NB4 (cell line): ENCODE measurements around the gene HS6ST2.

ENCODE experiments used
- POLR2A ChIP-seq: IDR thresholded peaks from 2 replicates; pipeline ENCODE4 v1.6.1; 2011; ENCODE audit warnings: mild to moderate bottlenecking; ENCODE audit not compliant: insufficient read length; ENCODE audit errors: extremely low read depth
- TF ChIP-seq, protein P1 (sequence below): IDR thresholded peaks from one replicate; pipeline ENCODE4 v1.5.1; 2012; ENCODE audit warnings: low read depth, low read length
- TF ChIP-seq, protein P2 (sequence below): IDR thresholded peaks from 2 replicates; pipeline ENCODE4 v1.6.1; 2011; ENCODE audit warnings: low read depth, low read length

DNA sequence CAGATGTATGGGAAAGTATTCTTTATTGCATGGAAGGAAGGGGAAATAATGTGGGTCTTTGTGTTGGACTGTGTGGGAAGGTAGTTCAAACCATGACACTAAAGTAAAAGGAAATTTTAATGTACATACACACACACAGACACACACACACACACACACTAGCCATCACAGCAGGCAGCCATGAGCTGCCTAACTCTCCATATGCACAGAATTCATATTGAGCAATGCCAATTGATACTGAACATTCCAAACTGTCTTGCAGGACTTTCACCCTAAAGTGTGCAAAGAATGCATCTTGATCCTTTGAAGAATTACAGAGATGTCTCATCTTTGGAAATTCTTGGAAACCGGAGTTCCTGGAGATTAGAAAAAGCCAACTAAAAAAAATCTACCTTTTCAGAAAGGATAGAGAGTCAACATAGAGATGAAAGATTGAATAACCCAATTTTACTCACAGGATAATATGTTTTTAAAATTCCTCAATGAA is 349.0 kb downstream of the HS6ST2 start:
- TF ChIP-seq, protein P1, sequence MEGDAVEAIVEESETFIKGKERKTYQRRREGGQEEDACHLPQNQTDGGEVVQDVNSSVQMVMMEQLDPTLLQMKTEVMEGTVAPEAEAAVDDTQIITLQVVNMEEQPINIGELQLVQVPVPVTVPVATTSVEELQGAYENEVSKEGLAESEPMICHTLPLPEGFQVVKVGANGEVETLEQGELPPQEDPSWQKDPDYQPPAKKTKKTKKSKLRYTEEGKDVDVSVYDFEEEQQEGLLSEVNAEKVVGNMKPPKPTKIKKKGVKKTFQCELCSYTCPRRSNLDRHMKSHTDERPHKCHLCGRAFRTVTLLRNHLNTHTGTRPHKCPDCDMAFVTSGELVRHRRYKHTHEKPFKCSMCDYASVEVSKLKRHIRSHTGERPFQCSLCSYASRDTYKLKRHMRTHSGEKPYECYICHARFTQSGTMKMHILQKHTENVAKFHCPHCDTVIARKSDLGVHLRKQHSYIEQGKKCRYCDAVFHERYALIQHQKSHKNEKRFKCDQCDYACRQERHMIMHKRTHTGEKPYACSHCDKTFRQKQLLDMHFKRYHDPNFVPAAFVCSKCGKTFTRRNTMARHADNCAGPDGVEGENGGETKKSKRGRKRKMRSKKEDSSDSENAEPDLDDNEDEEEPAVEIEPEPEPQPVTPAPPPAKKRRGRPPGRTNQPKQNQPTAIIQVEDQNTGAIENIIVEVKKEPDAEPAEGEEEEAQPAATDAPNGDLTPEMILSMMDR = no peak
- no peak for TF ChIP-seq POLR2A
- TF ChIP-seq, protein P2, sequence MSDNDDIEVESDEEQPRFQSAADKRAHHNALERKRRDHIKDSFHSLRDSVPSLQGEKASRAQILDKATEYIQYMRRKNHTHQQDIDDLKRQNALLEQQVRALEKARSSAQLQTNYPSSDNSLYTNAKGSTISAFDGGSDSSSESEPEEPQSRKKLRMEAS = no peak
